ENCODE measurements around the gene NFASC.

NFASC gene

GRCh38 chr1:204928671-204929486 lies 58.2 kb downstream of the NFASC start:
- DNase-seq (ENCODE audit: low spot score), result no peak

GRCh38 chr1:204929487-204930154 lies 59.0 kb downstream of the NFASC start:
- no peak for DNase-seq (ENCODE audit: low spot score)

GRCh38 chr1:204930155-204930523 lies 59.5 kb downstream of the NFASC start:
- no peak for DNase-seq (ENCODE audit: low spot score)

GRCh38 chr1:204931313-204931712 lies 60.7 kb downstream of the NFASC start:
- no peak for DNase-seq (ENCODE audit: low spot score)

GRCh38 chr1:204931768-204932572 lies 61.3 kb downstream of the NFASC start:
- no peak for DNase-seq (ENCODE audit: low spot score)

GRCh38 chr1:204932573-204932909 lies 61.9 kb downstream of the NFASC start:
- DNase-seq (ENCODE audit: low spot score), result no peak

GRCh38 chr1:204935155-204935554 lies 64.5 kb downstream of the NFASC start:
- DNase-seq (ENCODE audit: low spot score), result no peak

GRCh38 chr1:204936765-204937164 lies 66.1 kb downstream of the NFASC start:
- no peak for DNase-seq (ENCODE audit: low spot score)

GRCh38 chr1:204937901-204938300 lies 67.2 kb downstream of the NFASC start:
- no peak for DNase-seq (ENCODE audit: low spot score)

GRCh38 chr1:204940591-204940990 lies 69.9 kb downstream of the NFASC start:
- no peak for DNase-seq (ENCODE audit: low spot score)

GRCh38 chr1:204941421-204942338 lies 71.0 kb downstream of the NFASC start:
- DNase-seq (ENCODE audit: low spot score), result peak; percentile 65

- DNase-seq (ENCODE audit: low spot score), result no peak
Measured at GRCh38 chr1:204943495-204943894, 72.8 kb downstream of the NFASC start.

- DNase-seq (ENCODE audit: low spot score), result no peak
Measured at GRCh38 chr1:204944662-204945061, 74.0 kb downstream of the NFASC start.

GRCh38 chr1:204945565-204945977 lies 74.9 kb downstream of the NFASC start:
- DNase-seq (ENCODE audit: low spot score), result no peak

GRCh38 chr1:204946640-204947039 lies 76.0 kb downstream of the NFASC start:
- DNase-seq (ENCODE audit: low spot score), result no peak

GRCh38 chr1:204947338-204947737 lies 76.7 kb downstream of the NFASC start:
- no peak for DNase-seq (ENCODE audit: low spot score)

GRCh38 chr1:204947747-204948146 lies 77.1 kb downstream of the NFASC start:
- no peak for DNase-seq (ENCODE audit: low spot score)

- no peak for DNase-seq (ENCODE audit: low spot score)
Measured at GRCh38 chr1:204950353-204951001, 79.8 kb downstream of the NFASC start.

- no peak for DNase-seq (ENCODE audit: low spot score)
Measured at GRCh38 chr1:204958317-204959307, 88.0 kb downstream of the NFASC start.

GRCh38 chr1:204959374-204959773 lies 88.7 kb downstream of the NFASC start:
- no peak for DNase-seq (ENCODE audit: low spot score)

Data from HuH-7 (cell line).